PC-9 (cell line): ENCODE data around the gene MYCN.

ENCODE experiments used
- CTCF ChIP-seq: fragments of 200-600 bp; sonication (generic); conservative IDR thresholded peaks from 2 replicates; pipeline ENCODE4 v1.6.1; 2017; ENCODE audit warnings: mixed run types, antibody characterized with exemption, mild to moderate bottlenecking, moderate library complexity
- EZH2 ChIP-seq: fragments of 200-600 bp; sonication (generic); IDR thresholded peaks from 2 replicates; pipeline ENCODE4 v1.8.0; 2017; ENCODE audit warnings: antibody characterized with exemption, low read depth

GRCh38 chr2:15993232-15993610 lies 52.9 kb downstream of the MYCN start:
- TF ChIP-seq CTCF: no peak
- TF ChIP-seq EZH2: no peak
